GM19395 (cell line): ENCODE results near the gene LINGO4.
"Not testable (repeated sequence)": the region's sequence is repeated elsewhere in the genome, so short reads cannot be mapped to it uniquely, and the experiment has no call there.

Experiments
- ATAC-seq: cut with Tn5 transposase; IDR thresholded peaks from one replicate; pipeline ENCODE4 v1.9.1; 2021; ENCODE audit warnings: mild to moderate bottlenecking, moderate library complexity; ENCODE audit not compliant: unreplicated experiment

The LINGO4 gene

DNA sequence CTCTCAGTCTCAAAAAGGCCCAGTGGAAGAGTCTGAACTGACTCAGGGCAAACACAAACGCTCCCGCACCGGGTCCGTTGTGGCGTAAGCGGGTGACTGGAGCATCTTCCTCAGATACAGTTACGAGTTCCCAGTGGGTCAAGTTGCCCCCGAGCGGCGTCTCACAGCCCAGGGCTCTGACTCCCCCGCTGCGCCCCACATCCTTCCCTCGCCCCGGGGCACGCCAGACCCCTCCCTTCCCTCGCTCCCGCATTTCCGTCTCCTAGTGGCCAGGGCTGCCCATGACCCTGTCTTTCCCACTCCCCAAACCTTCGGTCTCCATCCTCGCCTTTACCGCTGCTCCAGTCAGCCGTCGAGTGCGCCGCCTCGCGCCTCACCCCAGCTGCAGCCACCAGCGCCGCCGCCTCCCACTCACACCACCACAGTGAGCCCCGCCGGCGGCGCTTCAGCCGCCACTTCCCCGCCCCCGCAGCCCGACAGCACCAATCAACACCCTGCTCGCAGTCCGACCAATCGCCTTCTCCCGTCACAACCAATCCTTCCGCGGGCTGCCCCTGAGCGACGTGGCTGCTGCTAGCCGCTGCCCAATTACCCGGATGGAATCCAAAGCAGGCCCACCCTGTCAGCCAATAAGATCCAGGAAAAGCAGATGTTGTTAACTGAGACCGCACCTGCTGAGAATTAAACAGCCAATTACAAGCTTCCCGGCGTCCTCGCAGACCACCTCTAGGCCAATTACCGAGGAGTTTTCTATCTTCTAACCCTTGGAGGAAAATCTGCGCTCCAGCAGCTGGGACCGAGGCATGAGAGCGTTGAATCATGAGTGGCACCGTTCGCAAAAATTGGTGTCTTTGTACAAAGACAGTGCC lies 14.9 kb downstream of the LINGO4 start, which contains the start of gene TDRKH:
TSS of gene TDRKH (minus strand) at position 430 of the 869 bp plus-strand sequence. CDS start 7,478 bp downstream, outside the sequence.
- ATAC-seq, result peak; percentile 98

GRCh38 chr1:151787689-151788088 lies 17.5 kb downstream of the LINGO4 start:
- ATAC-seq, result no peak

DNA sequence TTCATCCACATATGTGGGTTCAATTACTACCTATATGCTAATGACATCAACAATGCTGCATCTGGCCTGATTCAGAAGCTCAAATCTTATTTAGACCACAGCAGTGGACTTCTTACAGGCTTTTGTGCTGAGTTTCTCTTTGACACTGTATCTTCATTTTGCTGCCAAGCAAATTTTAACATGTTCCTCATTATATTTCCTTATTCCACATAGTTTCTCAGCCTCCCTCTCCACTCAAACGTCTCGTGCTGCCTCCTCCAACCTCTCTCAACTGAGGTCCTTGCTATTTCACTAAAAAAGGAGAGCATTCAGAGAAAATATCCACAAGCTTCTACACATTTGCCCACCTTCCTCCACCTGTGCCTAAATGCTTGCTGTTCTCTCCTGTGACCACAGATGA lies 21.4 kb downstream of the LINGO4 start:
- no peak for ATAC-seq

DNA sequence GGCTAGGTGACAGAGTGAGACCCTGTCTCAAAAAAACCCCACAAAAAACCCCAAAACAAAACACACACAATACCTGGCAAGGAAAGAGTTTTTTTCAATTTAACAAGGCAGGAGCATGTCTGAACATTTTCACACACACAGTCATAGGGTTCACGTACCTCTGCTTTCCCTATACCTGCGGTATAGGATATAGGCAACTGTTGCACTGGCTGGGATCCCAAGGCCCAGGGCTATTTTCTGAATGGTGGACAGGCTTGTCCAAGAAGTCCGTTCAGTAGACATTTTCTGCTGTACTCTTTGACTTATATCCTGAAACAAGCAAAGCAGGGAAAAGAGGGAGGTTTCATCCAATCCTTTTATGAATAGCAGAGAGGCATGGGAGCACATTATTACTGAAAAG lies 22.5 kb downstream of the LINGO4 start:
- ATAC-seq, result no peak

DNA sequence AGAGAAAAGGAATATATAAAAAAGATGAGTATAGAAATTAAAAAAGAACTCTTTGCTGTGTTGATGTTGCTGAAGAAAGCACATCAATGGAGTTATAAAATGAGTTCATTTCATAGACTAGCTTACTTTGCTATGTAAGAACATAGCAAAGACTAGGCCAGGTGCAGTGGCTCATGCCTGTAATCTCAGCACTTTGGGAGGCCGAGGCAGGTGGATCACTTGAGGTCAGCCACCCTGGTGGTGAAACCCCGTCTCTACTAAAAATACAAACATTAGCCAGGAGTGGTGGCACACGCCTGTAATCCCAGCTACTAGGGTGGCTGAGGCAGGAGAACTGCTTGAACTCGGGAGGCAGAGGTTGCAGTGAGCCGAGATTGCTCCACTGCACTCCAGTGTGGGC lies 23.2 kb downstream of the LINGO4 start:
- ATAC-seq, result not testable (repeated sequence)

DNA sequence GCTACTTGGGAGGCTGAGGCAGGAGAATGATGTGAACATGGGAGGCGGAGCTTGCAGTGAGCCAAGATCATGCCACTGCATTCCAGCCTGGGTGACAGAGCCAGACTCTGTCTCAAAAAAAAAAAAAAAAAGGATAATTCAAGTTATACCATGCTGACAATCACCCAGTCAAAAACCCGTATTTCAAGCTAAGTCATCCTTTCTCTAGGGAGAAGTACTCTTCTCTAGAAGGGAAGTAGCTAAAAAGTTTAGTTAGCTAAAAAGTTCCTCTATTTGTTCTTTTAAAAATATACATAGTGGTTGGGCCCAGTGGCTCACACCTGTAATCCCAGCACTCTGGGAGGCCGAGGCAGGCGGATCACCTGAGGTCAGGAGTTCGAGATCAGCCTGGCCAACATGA lies 24.5 kb downstream of the LINGO4 start:
- not testable (repeated sequence) for ATAC-seq

DNA sequence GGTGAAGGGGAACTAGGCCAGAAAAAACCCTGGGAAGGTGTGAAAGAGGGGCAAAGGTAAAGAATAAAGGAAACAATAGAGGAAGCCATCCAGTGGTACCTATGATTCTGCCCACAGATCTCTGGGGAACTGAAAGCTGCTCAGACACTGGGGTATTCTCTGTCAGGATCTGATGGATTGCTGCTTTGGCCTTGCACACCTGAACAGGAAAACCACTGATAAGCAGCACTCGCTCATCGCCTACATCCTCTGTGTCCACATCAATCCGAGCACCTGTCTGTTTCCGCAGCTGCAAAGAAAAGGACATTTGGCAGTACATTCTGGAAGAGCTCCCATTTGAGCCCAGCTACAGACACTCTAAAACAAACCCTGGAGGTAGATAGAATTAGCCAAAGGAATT lies 25.4 kb downstream of the LINGO4 start:
- no peak for ATAC-seq

- no peak for ATAC-seq
These were observed 27.9 kb downstream of the LINGO4 start for GRCh38 chr1:151777317-151777716.

DNA sequence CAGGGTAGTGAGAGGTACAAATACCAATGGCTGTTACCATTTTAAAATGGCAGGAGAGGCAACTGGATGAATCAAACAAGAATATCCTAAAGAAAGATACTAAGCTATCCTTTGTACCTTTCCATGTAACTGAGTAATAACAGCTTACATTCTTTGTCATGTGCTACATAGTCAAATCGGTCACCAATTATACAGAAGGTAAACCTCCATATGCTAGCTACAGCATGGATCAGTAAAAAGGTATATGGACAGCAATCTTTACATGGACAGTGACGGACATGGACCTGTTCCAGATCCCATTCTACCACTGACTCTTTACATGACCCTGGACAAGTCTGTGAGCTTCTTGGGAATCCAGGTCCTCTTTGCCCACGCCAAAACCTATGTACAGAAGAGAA lies 28.6 kb downstream of the LINGO4 start:
- no peak for ATAC-seq

- no peak for ATAC-seq
These were observed 29.1 kb downstream of the LINGO4 start for GRCh38 chr1:151775894-151776664.

GRCh38 chr1:151774256-151774922 lies 30.8 kb downstream of the LINGO4 start:
- ATAC-seq, result no peak

- no peak for ATAC-seq
These were observed 31.5 kb downstream of the LINGO4 start for GRCh38 chr1:151773702-151774101.

DNA sequence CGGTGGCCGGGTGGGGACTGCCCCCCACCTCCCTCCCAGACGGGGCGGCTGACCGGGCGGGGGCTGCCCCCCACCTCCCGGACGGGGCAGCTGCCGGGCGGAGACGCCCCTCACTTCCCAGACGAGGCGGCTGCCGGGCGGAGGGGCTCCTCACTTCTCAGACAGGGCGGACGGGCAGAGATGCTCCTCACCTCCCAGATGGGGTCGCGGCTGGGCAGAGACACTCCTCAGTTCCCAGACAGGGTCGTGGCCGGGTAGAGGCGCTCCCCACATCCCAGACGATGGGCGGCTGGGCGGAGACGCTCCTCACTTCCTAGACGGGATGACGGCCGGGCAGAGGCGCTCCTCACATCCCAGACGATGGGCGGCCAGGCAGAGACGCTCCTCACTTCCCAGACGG lies 35.9 kb downstream of the LINGO4 start:
- not testable (repeated sequence) for ATAC-seq

- ATAC-seq, result not testable (repeated sequence)
These were observed 36.7 kb downstream of the LINGO4 start for GRCh38 chr1:151768351-151769066.

GRCh38 chr1:151763990-151764389 lies 41.2 kb downstream of the LINGO4 start:
- ATAC-seq, result no peak

- ATAC-seq, result peak; percentile 95
These were observed 42.0 kb downstream of the LINGO4 start, which contains the start of gene MRPL9 for GRCh38 chr1:151762941-151763921. TSS of gene MRPL9 (minus strand) at chr1:151763496. CDS start at chr1:151763479, 17 bp downstream.

DNA sequence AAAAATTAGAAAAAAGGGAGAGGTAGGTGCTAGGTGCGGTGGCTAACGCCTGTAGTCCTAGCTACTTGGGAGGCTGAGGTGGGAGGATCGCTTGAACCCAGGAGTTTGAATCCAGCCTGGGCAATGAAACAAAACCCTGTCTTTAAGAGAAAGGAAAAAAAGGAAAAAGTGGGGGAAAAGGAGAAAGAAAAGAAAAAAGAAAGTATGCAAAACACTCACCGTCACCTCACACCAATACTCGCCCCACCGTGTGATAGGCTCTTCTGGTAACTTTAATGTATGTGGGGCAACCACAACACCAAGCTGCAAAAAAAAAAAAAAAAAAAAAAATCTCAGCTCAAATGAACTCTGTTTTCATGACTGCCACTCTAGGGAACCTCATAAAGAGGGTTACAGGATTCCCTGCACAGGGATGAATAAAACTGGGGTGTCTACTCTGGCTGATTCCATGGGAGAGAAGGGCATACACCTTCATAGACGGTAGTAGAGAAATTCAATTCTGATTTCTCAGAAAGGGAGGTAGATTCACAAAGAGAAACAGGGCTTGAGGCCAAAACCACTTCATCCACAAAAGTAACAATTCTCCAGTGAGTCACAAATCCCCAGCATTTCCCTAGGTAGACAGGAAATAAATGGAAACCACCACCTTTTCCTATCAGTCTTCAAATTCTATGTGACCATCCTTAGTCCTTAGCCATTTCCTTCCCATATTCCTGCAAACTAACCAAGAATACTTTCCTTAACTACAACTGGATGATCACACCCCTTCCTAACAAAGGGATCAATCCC lies 44.4 kb downstream of the LINGO4 start:
- ATAC-seq, result no peak

GRCh38 chr1:151759241-151759640 lies 46.0 kb downstream of the LINGO4 start:
- no peak for ATAC-seq

- ATAC-seq, result no peak
These were observed 48.9 kb downstream of the LINGO4 start for GRCh38 chr1:151756291-151756690.
